NT2/D1 (cell line): ENCODE measurements around the gene PDE8A.

Experiments used
- YY1 ChIP-seq: IDR thresholded peaks from 2 replicates; pipeline ENCODE4 v1.6.1; 2011; ENCODE audit not compliant: insufficient read length, insufficient read depth
- ZNF274 ChIP-seq: IDR thresholded peaks from 2 replicates; pipeline ENCODE4 v1.6.1; 2011; ENCODE audit warnings: mild to moderate bottlenecking, low read depth, low read length

DNA sequence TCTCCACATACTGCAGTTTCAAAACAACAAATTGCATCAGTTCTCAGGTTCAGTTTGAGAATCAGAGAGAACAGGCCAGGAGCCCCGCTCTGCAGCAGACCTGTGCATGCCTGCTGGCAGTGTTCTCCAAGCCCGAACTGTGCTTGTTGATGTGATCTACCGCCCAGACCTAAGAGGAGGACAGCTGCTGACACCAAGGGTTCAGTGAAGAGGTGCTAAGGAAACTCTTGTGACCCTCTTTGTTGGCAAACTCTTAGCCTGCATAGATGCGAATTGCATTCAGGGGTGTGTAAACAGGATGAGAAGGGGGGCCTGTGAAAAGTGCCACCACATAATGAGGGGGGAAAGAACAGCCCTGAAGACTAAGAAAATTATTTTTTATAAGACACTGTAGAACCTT is 89.8 kb downstream of the PDE8A start:
- no peak for TF ChIP-seq YY1
- TF ChIP-seq ZNF274, result no peak
